B cell (primary cell): ENCODE data around the gene LRRC47. TPM values are rescaled to one million over a fixed set of nuclear protein-coding genes. Genes with fewer than 3 reads are reported as not detected.

Source experiments
- ATAC-seq: fragments of 200-7000 bp; cut with Tn5 transposase; one replicate; pipeline ENCODE4 v1.10.0; 2021; ENCODE audit warnings: low read depth, mild to moderate bottlenecking, moderate number of reproducible peaks, moderate library complexity
- CTCF ChIA-PET: fragments of 350-600 bp; sonication (Branson Sonifier 250); formaldehyde crosslinking; loops from one replicate; lab custom pipeline; 2021; ENCODE audit warnings: antibody characterized with exemption, inconsistent platforms; lab: Charles Lee
- POLR2A ChIA-PET: fragments of 350-600 bp; sonication (Branson Sonifier 250); formaldehyde crosslinking; loops from one replicate; lab custom pipeline; 2021; ENCODE audit warnings: antibody characterized with exemption; lab: Charles Lee
- DNase-seq: peaks from one replicate; pipeline ENCODE4 v3.0.0; 2013
- H2AFZ ChIP-seq: 2 replicates; pipeline ENCODE4 v1.6.1; 2012; ENCODE audit warnings: mild to moderate bottlenecking, low read depth, low read length; ENCODE audit not compliant: insufficient read depth, poor library complexity, severe bottlenecking
- H3K27ac ChIP-seq, 2 donors: 1 replicate in 1 of 2; 2 replicates in 1 of 2; pipeline ENCODE4 v1.5.1; 2012 to 2013; ENCODE audit warnings: low read length in 2 of 2, mild to moderate bottlenecking in 2 of 2, moderate library complexity in 1 of 2
- H3K27me3 ChIP-seq, 4 experiments: fragments of 200-600 bp in 1 of 4; sonication (generic) in 1 of 4; replicated peaks in 1 of 4; 1 replicate in 2 of 4; 2 replicates in 2 of 4; pipeline versions ENCODE4 v1.6.1 to v1.7.0; 2013 to 2016; ENCODE audit warnings: low read length in 3 of 4, mild to moderate bottlenecking in 2 of 4, mixed read lengths in 1 of 4, moderate library complexity in 1 of 4; ENCODE audit not compliant: insufficient read depth in 4 of 4, control insufficient read depth in 3 of 4; ENCODE audit errors: control extremely low read depth in 1 of 4
- H3K36me3 ChIP-seq, 2 experiments: replicated peaks in 1 of 2; 1 replicate in 1 of 2; 2 replicates in 1 of 2; pipeline versions ENCODE4 v1.6.1 to v1.7.1; 2013; ENCODE audit warnings: low read length in 1 of 2; ENCODE audit not compliant: insufficient read depth in 2 of 2, control insufficient read depth in 1 of 2; ENCODE audit errors: control extremely low read depth in 1 of 2, extremely low read depth in 1 of 2
- H3K4me1 ChIP-seq, 2 donors: fragments of 200-600 bp in 1 of 2; sonication (generic) in 1 of 2; 1 replicate in 1 of 2; 2 replicates in 1 of 2; pipeline versions ENCODE4 v1.5.1 to v1.6.1; 2013 to 2017; ENCODE audit warnings: low read length in 2 of 2; ENCODE audit not compliant: control insufficient read depth in 2 of 2, insufficient read depth in 2 of 2
- H3K4me2 ChIP-seq: replicated peaks from 2 replicates; pipeline ENCODE3; 2012; ENCODE audit warnings: mild to moderate bottlenecking, low read depth, low read length; ENCODE audit not compliant: poor library complexity, severe bottlenecking
- H3K4me3 ChIP-seq, 5 experiments: fragments of 200-600 bp in 1 of 5; sonication (generic) in 1 of 5; 1 replicate in 3 of 5; 2 replicates in 2 of 5; pipeline versions ENCODE4 v1.5.1 to v1.7.0; 2011 to 2016; ENCODE audit warnings: low read length in 4 of 5, mild to moderate bottlenecking in 4 of 5, low read depth in 2 of 5, control low read depth in 1 of 5, moderate library complexity in 1 of 5; ENCODE audit not compliant: insufficient read depth in 1 of 5; ENCODE audit errors: control extremely low read depth in 1 of 5, extremely low read depth in 1 of 5
- H3K79me2 ChIP-seq: fragments of 200-600 bp; sonication (generic); one replicate; pipeline ENCODE4 v1.6.0; 2016; ENCODE audit warnings: low read length; ENCODE audit not compliant: control insufficient read depth, insufficient read depth
- H3K9ac ChIP-seq: fragments of 200-600 bp; sonication (generic); 2 replicates; pipeline ENCODE4 v1.6.1; 2017; ENCODE audit warnings: mild to moderate bottlenecking, low read length, moderate library complexity
- H3K9me3 ChIP-seq, 3 donors: one replicate each; pipeline versions ENCODE4 v1.6.1 to v1.7.1; 2013; ENCODE audit warnings: low read length in 2 of 3; ENCODE audit not compliant: control insufficient read depth in 2 of 3, insufficient read depth in 1 of 3; ENCODE audit errors: control extremely low read depth in 1 of 3
- H4K20me1 ChIP-seq: 2 replicates; pipeline ENCODE4 v1.6.0; 2012; ENCODE audit warnings: mild to moderate bottlenecking, low read length; ENCODE audit not compliant: insufficient read depth, control insufficient read depth, poor library complexity, severe bottlenecking
- H3K27ac Mint-ChIP-seq: one replicate; pipeline ENCODE4 v1.8.0; 2021; ENCODE audit warnings: mixed read lengths
- H3K27me3 Mint-ChIP-seq: one replicate; pipeline ENCODE4 v1.8.0; 2021; ENCODE audit warnings: mixed read lengths
- H3K4me1 Mint-ChIP-seq: one replicate; pipeline ENCODE4 v1.8.0; 2021; ENCODE audit warnings: mixed read lengths
- H3K4me3 Mint-ChIP-seq: one replicate; pipeline ENCODE4 v1.8.0; 2021; ENCODE audit warnings: mixed read lengths
- H3K9me3 Mint-ChIP-seq: one replicate; pipeline ENCODE4 v1.8.0; 2022; ENCODE audit warnings: mixed read lengths; ENCODE audit not compliant: insufficient read depth
- CTCF ChIP-seq: fragments of 200-600 bp; IDR thresholded peaks from one replicate; pipeline ENCODE4 v1.8.0; 2022; ENCODE audit warnings: antibody characterized with exemption, mild to moderate bottlenecking
- EZH2 ChIP-seq: IDR thresholded peaks from 2 replicates; pipeline ENCODE4 v1.6.1; 2012; ENCODE audit warnings: borderline replicate concordance, low read depth, mild to moderate bottlenecking, moderate library complexity, low read length; ENCODE audit not compliant: insufficient read depth, poor library complexity, severe bottlenecking
- WGBS: methylation state at CpG from one replicate; pipeline ENCODE4 v1.1.5; 2013; ENCODE audit warnings: missing lambda C conversion rate; ENCODE audit not compliant: insufficient coverage; 5-methylcytosine and 5-hydroxymethylcytosine counted together
- intact Hi-C: fragments of 100-400 bp; cut with micrococcal nuclease; formaldehyde crosslinking; loops from one replicate; pipeline ENCODE4 v1.10.0; 2022
- polyA plus RNA-seq: library from polyadenylated mRNA; depleted of rRNA; stranded (reverse); fragments of >200 nt; gene quantifications from 2 replicates; pipeline ENCODE4 v1.2.3, GENCODE V29; 2012
- total RNA-seq, 2 donors: library from RNA; stranded (reverse); fragments of 120-200 nt in 1 of 2; gene quantifications; 1 replicate in 1 of 2; 2 replicates in 1 of 2; pipeline versions ENCODE4 v1.2.3 to v1.2.4, GENCODE V29; 2013 to 2022

The LRRC47 gene
- total and polyA plus RNA-seq, 2 donors (not counting 1 experiment from before 2014, with no cell fraction given), result 16.7 to 48.2 TPM

- DNase-seq, result no peak
- Histone ChIP-seq H3K9me3 (no peaks in the 10 kb centered on the region), H3K27me3 (peaks cover 0 to 27% (median 0%) of the 10 kb centered on the region in 4 experiments), H3K4me1 (no peaks in the 10 kb centered on the region), H4K20me1 (no peaks in the 10 kb centered on the region), H2AFZ (no peak overlapping the region), H3K9ac (no peak overlapping the region), H3K27ac (no peak overlapping the region), H3K4me2 (no peak overlapping the region), H3K4me3 (no peak overlapping the region), H3K36me3 (no peaks in the 10 kb centered on the region), H3K79me2 (no peaks in the 10 kb centered on the region)
- POLR2A ChIA-PET, result no interaction called here
- CTCF ChIA-PET, result no interaction called here
- no peak overlapping the region for H3K4me3 Mint-ChIP-seq
- H3K4me1 Mint-ChIP-seq, result no peaks in the 10 kb centered on the region
- peaks cover 12% of the 10 kb centered on the region for H3K27me3 Mint-ChIP-seq
- H3K9me3 Mint-ChIP-seq, result no peaks in the 10 kb centered on the region
- intact Hi-C loops, result no loop called here
- TF ChIP-seq CTCF (no peak), EZH2 (no peak)
- no peak for ATAC-seq
- 88% methylated on average over 20 of the region's 20 CpGs for WGBS
- no peak overlapping the region for H3K27ac Mint-ChIP-seq
Observed at GRCh38 chr1:3753656-3754454, 42.4 kb downstream of the LRRC47 start.

GRCh38 chr1:3752400-3752945 is 43.8 kb downstream of the LRRC47 start, which contains the start of gene CCDC27:
CCDC27 (plus strand) TSS chr1:3752450; CDS start chr1:3752482, 32 bp downstream.
- intact Hi-C loops, result no loop called here

More at GRCh38 chr1:3752400-3752945, 43.8 kb downstream of the LRRC47 start, which contains the start of gene CCDC27:
- Mint-ChIP-seq H3K27ac (no peak within 1 kb of the TSS), H3K4me1 (peaks cover 5% of the 10 kb centered on the region), H3K27me3 (peaks cover 12% of the 10 kb centered on the region), H3K4me3 (no peak within 1 kb of the TSS), H3K9me3 (no peaks in the 10 kb centered on the region)
- Histone ChIP-seq H3K9me3 (no peaks in the 10 kb centered on the region), H3K4me2 (no peak within 1 kb of the TSS), H3K27ac (no peak within 1 kb of the TSS), H2AFZ (no peak within 1 kb of the TSS), H3K27me3 (peaks cover 0 to 24% (median 0%) of the 10 kb centered on the region in 4 experiments), H3K4me3 (no peak within 1 kb of the TSS), H3K4me1 (peaks cover 5 to 7% of the 10 kb centered on the region in 2 donors), H4K20me1 (no peaks in the 10 kb centered on the region), H3K9ac (no peak within 1 kb of the TSS), H3K79me2 (no peaks in the 10 kb centered on the region), H3K36me3 (no peaks in the 10 kb centered on the region)
- WGBS, result 89% methylated on average over 14 of the region's 17 CpGs
- ATAC-seq (no peak), DNase-seq (no peak)
- CTCF ChIA-PET, result no interaction called here
- no peak for TF ChIP-seq EZH2
- TF ChIP-seq CTCF, result no peak
- POLR2A ChIA-PET, result no interaction called here
